ENCODE results near the gene MALRD1.

Gene MALRD1

DNA sequence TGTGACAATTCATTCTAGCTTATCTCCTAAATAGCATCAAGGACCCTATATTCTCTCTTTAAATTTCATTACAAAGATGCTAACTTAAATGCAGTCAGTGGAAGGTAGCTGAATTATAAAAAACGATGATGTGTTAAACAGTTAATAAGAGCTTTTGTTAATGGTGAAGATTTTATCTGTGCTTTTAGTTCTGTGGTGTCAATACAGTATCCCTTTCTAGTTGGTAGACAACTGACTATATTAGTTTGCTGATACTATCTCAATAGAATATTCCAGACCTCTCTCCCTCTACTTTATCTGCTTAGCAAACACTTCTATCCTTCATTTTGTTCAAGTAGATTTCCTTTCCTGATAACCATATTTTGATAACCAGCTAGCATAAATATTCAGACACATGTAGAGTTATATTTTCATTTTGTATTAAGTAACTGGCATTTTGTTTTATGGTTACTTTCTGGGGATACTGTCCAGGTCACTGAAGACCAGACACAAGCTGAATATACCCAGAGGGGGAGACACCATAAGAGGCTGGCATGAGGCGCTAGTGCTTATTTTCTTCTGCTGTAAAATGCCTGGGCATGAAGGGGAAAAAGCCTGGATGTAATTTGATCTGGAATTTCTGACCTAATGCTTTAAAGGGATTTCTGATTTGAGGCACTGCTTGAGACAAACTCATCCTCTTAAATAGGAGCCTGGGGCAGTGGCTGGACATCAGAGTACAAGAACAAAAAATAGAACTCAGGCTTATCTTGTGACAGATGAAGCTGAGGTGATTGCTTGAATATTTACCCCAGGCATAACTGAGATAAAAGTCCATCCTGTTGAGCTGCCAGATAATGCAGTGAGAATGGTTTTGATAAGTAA is 197.5 kb downstream of the MALRD1 start:
- no peak for DNase-seq

- no peak for DNase-seq
Observed at GRCh38 chr10:19247843-19248242, 199.2 kb downstream of the MALRD1 start.

- DNase-seq = no peak
Observed at GRCh38 chr10:19250546-19250945, 201.9 kb downstream of the MALRD1 start.

DNA sequence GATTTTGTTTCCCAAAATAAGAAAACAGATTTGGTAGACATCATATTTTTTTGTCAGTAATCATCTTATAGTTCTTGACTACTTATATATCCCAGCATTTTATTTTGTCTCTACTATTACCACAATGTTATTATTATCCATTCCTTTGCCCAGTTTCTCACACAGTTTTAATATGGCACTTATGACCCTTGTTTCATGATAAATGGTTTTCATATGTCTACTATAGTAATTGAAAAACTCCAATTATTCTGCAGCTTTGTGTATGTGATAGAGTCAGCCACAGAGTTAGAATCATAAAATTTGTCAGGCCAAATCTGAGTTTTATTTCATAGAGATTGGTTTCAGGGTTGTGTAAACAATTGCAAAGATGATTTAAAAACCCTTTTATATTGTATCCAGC is 203.9 kb downstream of the MALRD1 start:
- DNase-seq = no peak

- DNase-seq = no peak
Observed at GRCh38 chr10:19256331-19256730, 207.7 kb downstream of the MALRD1 start.

- DNase-seq = no peak
Observed at GRCh38 chr10:19263262-19263661, 214.7 kb downstream of the MALRD1 start.

DNA sequence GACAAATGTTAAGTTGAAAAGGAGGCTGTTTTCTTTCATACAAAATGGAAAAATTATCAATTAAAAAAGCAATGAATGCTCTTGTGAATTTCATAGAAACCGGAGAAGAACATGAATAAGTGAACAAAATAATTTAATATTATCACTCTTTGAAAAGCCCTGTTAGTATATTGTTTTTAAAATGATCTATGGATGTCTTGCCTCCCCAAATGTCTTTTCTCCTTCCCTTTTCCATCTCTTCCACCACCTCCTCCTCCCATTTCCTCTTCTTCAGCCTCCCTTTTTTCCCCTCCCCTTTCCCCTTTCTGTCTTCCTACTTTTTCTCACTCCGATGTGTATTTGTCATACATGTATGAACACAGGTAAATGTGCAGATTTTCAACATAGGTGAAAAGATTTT is 234.7 kb downstream of the MALRD1 start:
- DNase-seq = no peak

DNA sequence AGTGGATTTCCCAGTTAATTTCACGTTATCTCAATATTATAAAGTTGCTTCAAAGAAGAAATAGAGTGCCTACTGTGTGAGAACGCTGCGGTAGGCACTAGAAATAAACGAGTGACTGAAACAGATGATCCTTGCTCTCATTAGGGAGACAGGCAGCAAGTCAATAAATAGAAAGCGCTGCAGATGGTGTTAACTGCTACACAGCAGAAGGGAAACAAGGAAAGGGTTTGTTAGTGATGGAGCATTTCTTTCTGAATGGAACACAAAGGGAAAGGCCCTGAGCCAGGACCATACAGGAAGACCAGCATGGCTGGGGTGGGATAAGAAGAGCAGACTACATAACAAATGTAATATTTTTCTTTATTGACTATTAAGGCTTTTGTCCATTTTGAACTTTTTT is 235.2 kb downstream of the MALRD1 start:
- DNase-seq = no peak

DNA sequence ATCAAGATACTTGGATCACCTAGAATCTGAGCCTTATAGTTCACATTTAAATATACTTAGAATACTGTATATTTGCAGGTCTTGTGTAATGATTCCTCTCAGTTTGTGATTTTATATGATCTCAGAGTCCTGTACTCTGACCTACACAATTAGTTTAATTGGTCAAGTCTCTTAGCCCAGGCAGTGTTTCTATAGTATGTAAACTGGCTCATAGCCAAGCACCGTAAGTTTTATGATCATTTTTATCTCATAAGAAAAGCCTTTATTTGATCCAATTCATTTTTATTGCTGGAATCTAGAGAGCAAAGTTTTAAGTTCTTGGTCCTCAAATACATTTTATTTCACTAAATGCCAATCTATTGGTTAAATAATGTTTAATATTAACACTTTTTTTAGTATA is 242.2 kb downstream of the MALRD1 start:
- no peak for DNase-seq

- no peak for DNase-seq
Observed at GRCh38 chr10:19294233-19294632, 245.6 kb downstream of the MALRD1 start.

GRCh38 chr10:19299645-19300044 is 251.0 kb downstream of the MALRD1 start:
- no peak for DNase-seq

DNA sequence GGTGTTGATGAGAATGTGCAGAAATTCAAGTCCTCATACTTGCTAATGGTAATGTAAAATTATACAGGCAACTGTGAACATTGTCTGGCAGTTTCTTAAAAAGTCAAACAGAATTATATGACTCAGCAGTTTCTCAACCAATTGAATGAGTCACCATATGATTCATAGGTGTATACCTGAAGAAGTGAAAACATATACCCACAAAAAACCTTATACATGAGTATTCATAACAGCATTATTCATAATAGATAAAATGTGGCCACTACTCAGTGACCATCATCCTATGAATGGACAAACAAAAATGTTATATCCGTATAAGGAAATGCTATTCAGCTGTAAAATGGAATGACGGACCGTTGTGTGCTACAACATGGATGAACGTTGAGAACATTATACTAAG is 253.5 kb downstream of the MALRD1 start:
- no peak for DNase-seq

- no peak for DNase-seq
Observed at GRCh38 chr10:19310066-19310465, 261.5 kb downstream of the MALRD1 start.

DNA sequence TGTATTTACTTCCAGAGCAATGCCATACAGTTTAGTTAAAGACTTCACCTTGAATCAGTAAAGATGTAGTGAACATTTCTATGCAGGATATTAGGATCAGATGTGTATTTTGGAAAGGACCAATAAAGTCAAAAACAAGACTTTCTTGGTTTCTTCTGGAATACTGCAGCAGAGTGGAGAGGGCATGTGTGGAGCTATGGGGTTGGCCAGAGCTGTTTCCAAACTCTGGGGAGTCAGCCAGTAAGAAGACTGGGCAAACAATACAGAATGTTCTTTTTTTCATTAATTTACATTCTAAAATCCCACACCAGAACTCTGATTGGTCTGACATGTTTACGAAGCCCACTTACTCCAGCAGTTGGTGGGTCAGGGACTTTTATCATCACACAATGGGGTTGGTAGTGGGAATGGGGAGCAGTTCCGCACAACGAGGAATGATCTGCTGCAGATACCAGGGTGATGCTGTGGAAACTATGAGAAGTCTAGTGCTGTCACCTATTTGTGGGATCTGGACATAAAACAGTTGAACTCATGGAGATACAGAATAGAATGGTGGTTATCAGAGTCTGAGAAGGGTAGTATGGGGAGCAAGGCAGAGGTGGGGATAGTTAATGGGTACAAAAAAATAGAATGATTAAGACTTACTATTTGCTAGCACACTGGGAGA is 267.7 kb downstream of the MALRD1 start:
- DNase-seq = no peak

- no peak for DNase-seq
Observed at GRCh38 chr10:19317952-19318351, 269.4 kb downstream of the MALRD1 start.

DNA sequence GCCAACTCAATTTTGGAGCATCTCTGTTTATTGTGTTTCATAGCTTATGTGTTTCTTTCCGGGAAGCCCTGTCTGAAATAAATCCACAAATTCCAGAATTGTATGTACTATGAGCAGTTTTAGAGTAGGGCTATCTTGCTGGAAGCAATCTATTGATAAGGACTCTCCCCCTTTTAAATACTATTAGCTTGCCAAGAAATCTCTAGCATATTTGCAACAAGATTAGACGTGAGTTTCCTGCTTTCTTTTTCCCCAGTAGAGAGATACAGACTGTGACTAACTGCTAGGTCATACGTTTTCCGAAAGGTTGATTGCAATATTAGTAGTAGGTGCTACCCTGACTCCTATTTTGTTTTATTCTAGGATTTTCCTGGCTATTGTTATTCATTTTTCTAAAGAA is 277.0 kb downstream of the MALRD1 start:
- DNase-seq = no peak

DNA sequence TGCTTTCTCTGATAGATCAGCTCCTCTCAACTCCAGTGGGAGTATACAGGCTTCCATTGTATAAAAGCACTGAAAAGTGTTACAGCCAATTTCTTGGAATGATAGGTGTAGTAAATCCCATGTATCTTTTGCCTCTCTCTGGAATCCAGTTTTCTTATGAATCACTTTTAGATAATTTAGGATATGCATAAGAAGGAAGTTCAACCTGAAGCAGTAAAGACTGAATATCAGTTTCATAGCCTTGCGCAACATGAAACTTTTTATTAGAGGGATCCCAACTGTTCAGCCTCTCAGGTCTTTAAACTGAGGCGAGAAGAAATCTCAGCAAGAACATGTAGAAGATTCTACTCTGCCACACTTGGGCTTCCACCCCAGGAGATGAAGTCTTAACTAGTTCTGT is 280.0 kb downstream of the MALRD1 start:
- no peak for DNase-seq

- no peak for DNase-seq
Observed at GRCh38 chr10:19329475-19329874, 280.9 kb downstream of the MALRD1 start.

- DNase-seq = no peak
Observed at GRCh38 chr10:19332304-19332703, 283.7 kb downstream of the MALRD1 start.

DNA sequence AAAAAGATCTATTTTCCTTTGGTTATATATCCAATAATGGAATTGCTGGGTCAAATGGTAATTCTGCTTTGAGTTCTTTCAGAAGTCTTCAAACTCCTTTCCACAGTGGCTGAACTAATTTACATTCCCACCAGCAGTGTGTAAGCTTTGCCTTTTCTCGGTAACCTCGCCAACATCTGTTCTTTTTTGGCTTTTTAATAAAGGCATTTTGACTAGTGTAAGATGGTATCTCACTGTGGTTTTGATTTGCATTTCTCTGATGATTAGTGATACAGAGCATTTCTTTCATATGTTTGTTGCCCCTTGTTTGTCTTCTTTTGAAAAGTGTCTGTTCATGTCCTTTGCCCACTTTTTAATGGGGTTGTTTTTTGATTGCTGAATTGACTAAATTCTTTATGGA is 285.0 kb downstream of the MALRD1 start:
- no peak for DNase-seq

DNA sequence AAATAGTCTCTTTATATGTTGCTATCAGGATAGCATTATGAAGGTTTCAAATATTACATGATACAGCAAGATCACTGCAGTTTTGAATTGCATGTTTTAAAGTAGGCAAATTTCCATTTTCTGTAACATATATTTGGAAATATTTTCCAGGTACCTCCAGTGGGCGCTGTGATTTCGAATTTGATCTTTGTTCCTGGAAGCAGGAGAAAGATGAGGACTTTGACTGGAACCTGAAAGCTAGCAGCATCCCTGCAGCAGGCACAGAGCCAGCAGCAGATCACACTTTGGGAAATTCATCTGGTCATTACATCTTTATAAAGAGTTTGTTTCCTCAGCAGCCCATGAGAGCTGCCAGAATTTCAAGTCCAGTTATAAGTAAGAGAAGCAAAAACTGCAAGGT is 299.0 kb downstream of the MALRD1 start:
- DNase-seq = no peak

GRCh38 chr10:19367176-19367575 is 318.6 kb downstream of the MALRD1 start:
- no peak for DNase-seq

DNA sequence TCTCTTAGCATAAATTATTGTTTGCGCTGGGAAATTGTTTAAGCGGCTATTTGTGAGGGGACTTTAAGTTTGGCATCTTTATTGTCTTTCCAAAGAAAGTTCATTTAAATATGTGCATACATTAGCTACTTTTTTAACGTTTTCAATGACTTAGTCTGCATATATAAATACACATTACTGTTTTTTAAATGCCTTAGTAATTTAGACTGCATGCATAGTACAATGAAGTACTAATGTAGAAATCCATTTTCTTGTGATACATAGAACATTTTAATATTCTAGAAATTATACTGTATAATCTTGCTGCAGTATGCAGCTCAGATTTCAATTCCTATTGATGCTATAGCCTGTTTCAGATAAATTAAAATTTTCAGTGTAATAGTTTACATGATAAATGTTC is 325.4 kb downstream of the MALRD1 start:
- no peak for DNase-seq

DNA sequence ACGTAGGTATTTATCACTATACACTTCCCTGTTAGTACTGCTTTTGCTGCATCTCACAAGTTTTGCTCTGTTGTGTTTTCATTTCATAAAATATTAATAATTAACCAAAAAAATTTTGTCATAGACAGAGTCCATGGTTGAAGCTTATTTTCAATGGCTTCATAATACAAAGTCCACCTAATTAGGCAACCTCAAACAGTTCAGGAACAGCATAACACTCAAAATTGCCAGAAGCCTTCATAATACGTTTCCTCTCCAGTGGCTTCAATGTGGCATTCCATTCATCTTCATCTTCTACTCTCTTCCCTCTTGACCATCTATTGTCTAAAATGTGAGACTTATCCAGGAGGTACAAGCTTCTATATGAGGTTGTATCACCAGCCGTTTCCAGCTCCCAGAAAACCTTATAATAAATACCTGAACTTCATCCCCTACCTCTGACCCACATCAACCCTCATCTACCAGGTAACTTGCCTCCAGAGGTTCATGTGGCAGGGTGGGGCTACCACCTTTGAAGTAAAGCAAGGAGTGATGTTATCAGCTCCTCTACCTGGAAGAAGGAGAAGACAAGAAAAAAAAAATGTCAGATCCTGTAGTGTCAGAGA is 337.3 kb downstream of the MALRD1 start:
- DNase-seq = no peak

Measured in stimulated activated CD8-positive, alpha-beta memory T cell treated with anti-CD3 and anti-CD28 coated beads, Interleukin-4, amount 100 ng/mL, for 48 hours (primary cell).